Activated naive CD4-positive, alpha-beta T cell treated with anti-CD3 and anti-CD28 coated beads for 36 hours (primary cell): ENCODE measurements around the gene CHIC2. TPM values are rescaled to one million over a fixed set of nuclear protein-coding genes. Genes with fewer than 3 reads are reported as not detected.
A peak's percentile ranks its signal among the peaks of the same experiment; 100 is the strongest.
"Not testable (repeated sequence)": the region's sequence is repeated elsewhere in the genome, so short reads cannot be mapped to it uniquely, and the experiment has no call there.

Source experiments
- CTCF ChIA-PET: fragments of 350-600 bp; sonication (Branson Sonifier 250); formaldehyde crosslinking; loops from one replicate; lab custom pipeline; 2021; ENCODE audit warnings: antibody characterized with exemption; lab: Charles Lee
- DNase-seq: peaks from one replicate; pipeline ENCODE4 v3.0.0-alpha.2; 2020
- H3K27ac Mint-ChIP-seq: one replicate; pipeline ENCODE4 v1.8.0; 2021; ENCODE audit warnings: mild to moderate bottlenecking, mixed read lengths
- H3K27me3 Mint-ChIP-seq: one replicate; pipeline ENCODE4 v1.8.0; 2021; ENCODE audit warnings: low read depth, mixed read lengths
- H3K36me3 Mint-ChIP-seq: one replicate; pipeline ENCODE4 v1.8.0; 2021; ENCODE audit warnings: low read depth, mixed read lengths
- H3K4me1 Mint-ChIP-seq: one replicate; pipeline ENCODE4 v1.8.0; 2021; ENCODE audit warnings: low read depth, mixed read lengths
- H3K4me3 Mint-ChIP-seq: one replicate; pipeline ENCODE4 v1.8.0; 2021; ENCODE audit warnings: mild to moderate bottlenecking, moderate library complexity, mixed read lengths
- H3K9me3 Mint-ChIP-seq: one replicate; pipeline ENCODE4 v1.8.0; 2021; ENCODE audit warnings: mixed read lengths
- intact Hi-C: fragments of 100-400 bp; cut with micrococcal nuclease; formaldehyde crosslinking; loops from one replicate; pipeline ENCODE4 v1.15.1; 2023
- total RNA-seq, 2 experiments: library from RNA; stranded (reverse); gene quantifications; one replicate each; pipeline ENCODE4 v1.2.3, GENCODE V29; 2021

Gene CHIC2
- total RNA-seq, result 1 to 10 TPM; 7.2 to 7.6 TPM

- Mint-ChIP-seq H3K27me3 (no peaks in the 10 kb centered on the region), H3K4me3 (peak within 1 kb of the TSS; percentile 84), H3K4me1 (peaks cover 43% of the 10 kb centered on the region), H3K36me3 (no peaks in the 10 kb centered on the region), H3K27ac (peak within 1 kb of the TSS; percentile 94), H3K9me3 (no peaks in the 10 kb centered on the region)
- peak; percentile 96 for DNase-seq
- CTCF ChIA-PET, result interaction anchor here (1.0 to 1.2 kb wide), 2 partner anchors 10 to 34 kb away, joined by 3 read pairs; no protein-coding TSS in a partner anchor
- intact Hi-C loops, result loop anchor here (1.0 to 5.0 kb wide), 9 partner anchors 8 to 1342 kb away; partner anchors contain the start of gene SCFD2
Measured at GRCh38 chr4:54064317-54065111, at the start of gene CHIC2. TSS of gene CHIC2 (minus strand) at chr4:54064605. CDS start at chr4:54064300, 305 bp downstream.

GRCh38 chr4:54113206-54113605 is 48.8 kb upstream of the CHIC2 start:
- H3K4me3 Mint-ChIP-seq, result not testable (repeated sequence)

DNA sequence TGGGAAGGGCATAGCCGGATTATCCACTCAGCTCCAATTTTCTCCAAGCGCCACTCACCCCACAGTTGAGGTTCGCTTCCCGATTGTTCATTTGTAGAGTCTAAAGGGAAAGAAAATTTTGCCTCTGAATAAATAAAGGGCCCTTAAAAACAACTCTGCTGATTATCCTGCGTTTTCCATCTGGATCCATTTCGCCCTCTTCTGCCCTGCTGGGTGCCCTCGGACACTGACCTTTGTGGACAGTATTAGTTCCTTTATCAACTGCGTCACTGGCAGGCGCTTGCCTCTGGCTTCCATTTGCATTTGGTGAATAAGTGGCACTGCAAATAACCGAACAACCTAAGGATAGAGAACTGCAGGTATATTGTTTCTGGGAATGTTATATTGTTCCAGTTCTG is 45.6 kb upstream of the CHIC2 start:
- intact Hi-C loops, result no loop called here
- CTCF ChIA-PET, result interaction anchor here (1.2 to 1.4 kb wide), 2 partner anchors 180 kb away, joined by 4 to 6 read pairs; no protein-coding TSS in a partner anchor
- H3K4me3 Mint-ChIP-seq, result no peak overlapping the region
- H3K27ac Mint-ChIP-seq, result no peak overlapping the region
- peaks cover 65% of the 10 kb centered on the region for H3K27me3 Mint-ChIP-seq
- peaks cover 27% of the 10 kb centered on the region for H3K4me1 Mint-ChIP-seq
- H3K9me3 Mint-ChIP-seq, result no peaks in the 10 kb centered on the region
- H3K36me3 Mint-ChIP-seq, result no peaks in the 10 kb centered on the region
- DNase-seq, result no peak

More at GRCh38 chr4:54113206-54113605, 48.8 kb upstream of the CHIC2 start:
- DNase-seq, intact Hi-C loops, H3K9me3 Mint-ChIP-seq, H3K36me3 Mint-ChIP-seq, H3K27ac Mint-ChIP-seq, CTCF ChIA-PET: not testable (repeated sequence)
- Mint-ChIP-seq H3K4me1 (peaks cover 17% of the 10 kb centered on the region), H3K27me3 (peaks cover 60% of the 10 kb centered on the region)

DNA sequence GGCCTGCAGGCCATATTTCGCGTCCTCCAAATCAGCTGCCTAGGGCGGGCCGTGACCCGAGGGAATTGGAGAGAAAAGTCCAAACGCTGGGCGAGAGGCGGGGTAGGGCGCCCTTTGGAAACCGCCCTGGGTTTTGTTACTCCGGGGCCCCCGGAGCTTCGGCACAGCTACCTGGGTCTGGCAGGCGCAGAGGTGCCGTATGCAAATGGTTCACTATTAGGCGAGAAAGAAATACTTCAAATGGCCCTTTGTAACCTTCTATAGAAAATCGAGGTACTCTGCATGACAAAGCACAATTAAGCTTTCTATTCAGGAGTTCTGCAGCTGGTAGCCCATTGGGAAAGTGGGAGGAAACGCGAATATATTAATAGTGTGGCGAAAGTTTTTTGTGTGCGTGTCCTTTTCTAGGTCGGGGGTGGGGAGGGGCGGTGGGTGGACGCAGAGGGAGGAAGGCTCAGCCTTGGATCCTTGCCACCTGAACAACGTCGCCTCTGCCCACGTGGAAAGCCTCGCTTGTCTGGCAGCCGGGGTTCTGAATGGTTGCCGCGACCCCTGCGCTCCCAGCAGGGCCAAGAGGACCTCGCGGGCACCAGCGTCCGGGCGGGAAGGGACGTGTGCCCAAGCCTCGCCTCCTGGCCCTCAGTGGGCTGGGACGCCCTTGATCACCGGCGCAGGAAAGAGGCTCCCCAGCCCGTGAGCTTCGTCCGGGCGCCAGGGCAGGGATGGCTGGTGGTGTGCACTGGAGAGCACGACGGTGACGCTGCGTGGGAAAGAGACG is 45.0 kb upstream of the CHIC2 start:
- Mint-ChIP-seq H3K27ac (no peak overlapping the region), H3K36me3 (no peaks in the 10 kb centered on the region), H3K9me3 (no peaks in the 10 kb centered on the region), H3K4me3 (no peak overlapping the region), H3K27me3 (peaks cover 70% of the 10 kb centered on the region), H3K4me1 (peaks cover 33% of the 10 kb centered on the region)
- intact Hi-C loops, result loop anchor here (2.0 kb wide), 2 partner anchors 17 to 45 kb away; partner anchors contain the start of gene CHIC2
- no peak for DNase-seq
- CTCF ChIA-PET, result interaction anchor here (1.2 kb wide), 1 partner anchor 179 kb away, joined by 6 read pairs; no protein-coding TSS in a partner anchor

DNA sequence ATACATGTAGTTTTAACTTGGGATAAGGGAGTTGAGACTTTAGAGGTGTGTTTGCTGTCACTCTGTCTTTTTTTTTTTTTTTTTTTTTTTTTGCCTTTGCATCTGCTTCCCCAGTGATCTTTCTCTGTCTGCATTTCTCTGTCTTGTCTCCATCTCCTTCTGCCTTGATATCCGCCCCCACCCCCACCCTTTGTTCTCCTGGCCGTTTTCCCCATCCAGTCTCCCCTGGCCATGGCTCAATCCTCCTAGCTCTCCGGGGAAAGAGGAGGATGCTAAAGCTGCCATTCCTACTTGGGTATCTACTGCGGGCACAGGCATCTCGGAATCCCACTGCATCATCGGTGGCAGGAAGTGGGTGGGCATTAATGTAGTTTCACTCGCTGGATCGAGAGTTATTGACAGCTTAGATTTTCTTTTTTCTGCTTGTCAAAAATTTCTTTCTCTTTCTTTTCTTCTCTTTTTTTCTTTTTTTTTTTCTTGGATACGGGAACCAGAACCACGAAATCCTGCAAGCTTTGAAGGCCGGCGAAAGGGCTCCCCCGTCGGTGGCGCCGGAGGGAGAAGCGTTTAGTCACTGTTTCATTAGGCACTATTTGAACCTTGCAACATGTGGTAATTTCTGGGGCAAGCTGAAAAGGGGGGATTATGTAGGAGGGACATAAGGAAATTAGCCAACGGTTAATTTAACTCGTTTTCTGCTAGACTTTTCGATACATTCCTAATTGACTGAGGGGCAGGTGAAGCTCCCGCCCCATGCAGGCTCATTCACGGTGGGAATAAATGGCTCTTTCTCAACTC is 43.7 kb upstream of the CHIC2 start:
- H3K4me3 Mint-ChIP-seq, result peak overlapping the region; percentile 52
- no peaks in the 10 kb centered on the region for H3K36me3 Mint-ChIP-seq
- H3K27me3 Mint-ChIP-seq, result peaks cover 78% of the 10 kb centered on the region
- DNase-seq, result no peak
- intact Hi-C loops, result loop anchor here (2.0 kb wide), 2 partner anchors 15 to 43 kb away; partner anchors contain the start of gene CHIC2
- CTCF ChIA-PET, result interaction anchor here (0.7 kb wide), 1 partner anchor 1093 kb away, joined by 5 read pairs; no protein-coding TSS in a partner anchor
- peaks cover 40% of the 10 kb centered on the region for H3K4me1 Mint-ChIP-seq
- no peaks in the 10 kb centered on the region for H3K9me3 Mint-ChIP-seq
- H3K27ac Mint-ChIP-seq, result no peak overlapping the region

DNA sequence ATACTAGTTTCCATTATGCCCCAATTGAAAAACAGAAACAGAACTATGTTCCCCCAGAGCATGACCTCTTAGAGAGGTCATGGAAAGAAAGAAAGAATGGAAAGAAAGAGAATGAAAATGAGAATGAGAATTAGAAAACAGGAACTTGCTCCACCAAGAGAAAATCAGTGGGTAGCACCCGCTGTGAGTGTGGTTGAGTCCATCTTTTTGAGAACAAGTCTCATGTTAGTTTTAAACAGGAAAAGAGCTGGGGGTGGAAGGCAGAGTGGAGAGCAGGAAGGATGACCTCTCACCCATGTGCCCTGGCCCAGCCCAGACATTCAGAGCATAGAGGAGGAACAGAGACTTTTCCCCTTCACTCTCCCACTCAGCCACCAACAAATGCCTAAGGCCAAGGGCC is 40.5 kb upstream of the CHIC2 start:
- intact Hi-C loops, result loop anchor here (5.0 kb wide), 1 partner anchor 198 kb away; no protein-coding TSS in a partner anchor
- Mint-ChIP-seq H3K27ac (no peak overlapping the region), H3K9me3 (no peaks in the 10 kb centered on the region), H3K27me3 (peaks cover 77% of the 10 kb centered on the region), H3K4me1 (peaks cover 57% of the 10 kb centered on the region), H3K36me3 (no peaks in the 10 kb centered on the region), H3K4me3 (no peak overlapping the region)
- DNase-seq, result no peak
- CTCF ChIA-PET, result no interaction called here

GRCh38 chr4:54103190-54103574 is 38.8 kb upstream of the CHIC2 start:
- Mint-ChIP-seq H3K9me3 (no peaks in the 10 kb centered on the region), H3K4me1 (peaks cover 53% of the 10 kb centered on the region), H3K27me3 (peaks cover 76% of the 10 kb centered on the region), H3K36me3 (no peaks in the 10 kb centered on the region), H3K27ac (no peak overlapping the region), H3K4me3 (no peak overlapping the region)
- CTCF ChIA-PET, result no interaction called here
- intact Hi-C loops, result loop anchor here (5.0 kb wide), 1 partner anchor 196 kb away; no protein-coding TSS in a partner anchor
- no peak for DNase-seq

- no peak for DNase-seq
- H3K27ac Mint-ChIP-seq, result no peak overlapping the region
- peaks cover 77% of the 10 kb centered on the region for H3K27me3 Mint-ChIP-seq
- no peaks in the 10 kb centered on the region for H3K36me3 Mint-ChIP-seq
- CTCF ChIA-PET, result no interaction called here
- H3K9me3 Mint-ChIP-seq, result no peaks in the 10 kb centered on the region
- intact Hi-C loops, result loop anchor here (5.0 kb wide), 1 partner anchor 195 kb away; no protein-coding TSS in a partner anchor
- H3K4me1 Mint-ChIP-seq, result peaks cover 49% of the 10 kb centered on the region
- H3K4me3 Mint-ChIP-seq, result no peak overlapping the region
Measured at GRCh38 chr4:54102531-54103106, 38.2 kb upstream of the CHIC2 start.

DNA sequence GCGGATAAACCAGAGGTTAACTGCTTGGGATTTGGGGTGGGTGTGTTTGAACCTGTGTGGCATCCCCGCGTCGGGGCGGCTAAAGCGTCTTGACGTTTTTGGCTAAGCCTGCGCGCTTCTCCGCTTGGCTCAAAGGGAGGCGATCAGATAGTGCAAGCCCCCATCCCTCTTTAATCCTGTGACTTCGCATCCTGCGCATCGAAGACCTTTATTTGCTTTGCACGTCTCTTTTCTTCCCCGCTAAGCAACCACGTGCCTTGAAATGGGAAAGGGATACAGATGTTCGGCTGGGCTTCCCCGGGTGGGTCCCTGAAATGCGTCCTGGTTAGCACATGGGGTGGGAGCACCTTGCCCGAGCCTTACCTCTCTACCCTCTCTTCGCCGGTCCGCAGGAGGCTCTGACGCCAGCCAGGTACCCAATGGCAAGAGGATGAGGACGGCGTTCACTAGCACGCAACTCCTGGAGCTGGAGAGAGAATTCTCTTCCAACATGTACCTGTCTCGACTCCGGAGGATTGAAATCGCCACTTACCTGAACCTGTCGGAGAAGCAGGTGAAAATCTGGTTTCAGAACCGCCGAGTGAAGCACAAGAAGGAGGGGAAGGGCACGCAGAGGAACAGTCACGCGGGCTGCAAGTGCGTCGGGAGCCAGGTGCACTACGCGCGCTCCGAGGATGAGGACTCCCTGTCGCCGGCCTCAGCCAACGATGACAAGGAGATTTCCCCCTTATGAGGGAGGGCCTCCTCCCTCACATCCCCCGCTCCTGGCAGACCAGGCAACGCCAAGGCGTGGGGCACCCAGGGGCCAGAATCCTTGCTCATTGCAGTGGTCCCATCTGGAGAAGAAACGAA is 37.0 kb upstream of the CHIC2 start:
- Mint-ChIP-seq H3K4me1 (peaks cover 42% of the 10 kb centered on the region), H3K27me3 (peaks cover 80% of the 10 kb centered on the region), H3K4me3 (peak overlapping the region; percentile 58), H3K9me3 (no peaks in the 10 kb centered on the region), H3K27ac (no peak overlapping the region), H3K36me3 (no peaks in the 10 kb centered on the region)
- DNase-seq, result no peak
- intact Hi-C loops, result loop anchor here (5.0 kb wide), 1 partner anchor 194 kb away; no protein-coding TSS in a partner anchor
- CTCF ChIA-PET, result no interaction called here

DNA sequence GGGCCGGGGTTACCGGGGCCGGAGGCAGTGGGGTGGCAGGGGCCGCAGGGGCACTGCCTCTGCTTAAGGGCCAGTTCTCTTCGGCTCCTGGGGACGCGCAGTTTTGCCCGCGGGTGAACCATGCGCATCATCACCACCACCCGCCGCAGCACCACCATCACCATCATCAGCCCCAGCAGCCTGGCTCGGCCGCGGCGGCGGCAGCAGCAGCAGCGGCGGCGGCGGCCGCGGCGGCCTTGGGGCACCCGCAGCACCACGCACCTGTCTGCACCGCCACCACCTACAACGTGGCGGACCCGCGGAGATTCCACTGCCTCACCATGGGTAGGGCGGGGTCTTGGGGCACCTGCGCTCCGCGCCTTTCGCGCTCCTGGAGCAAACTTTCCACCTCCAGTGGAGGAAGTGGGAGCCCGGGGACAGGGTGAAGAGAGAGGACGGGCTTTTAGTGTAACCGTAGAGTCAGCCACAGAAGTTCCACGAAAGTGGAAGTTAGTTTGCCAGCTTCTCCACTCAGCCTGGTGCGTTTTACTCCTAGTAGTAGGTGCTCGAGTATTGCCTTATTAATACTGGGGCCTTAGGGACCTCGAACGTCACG is 36.3 kb upstream of the CHIC2 start:
- peak; percentile 17 for DNase-seq
- H3K27ac Mint-ChIP-seq, result no peak overlapping the region
- peaks cover 46% of the 10 kb centered on the region for H3K4me1 Mint-ChIP-seq
- intact Hi-C loops, result loop anchor here (1.0 to 5.0 kb wide), 2 partner anchors 8 to 193 kb away; no protein-coding TSS in a partner anchor
- peak overlapping the region; percentile 58 for H3K4me3 Mint-ChIP-seq
- peaks cover 82% of the 10 kb centered on the region for H3K27me3 Mint-ChIP-seq
- CTCF ChIA-PET, result no interaction called here
- H3K9me3 Mint-ChIP-seq, result no peaks in the 10 kb centered on the region
- H3K36me3 Mint-ChIP-seq, result no peaks in the 10 kb centered on the region
